GM19328 (cell line): Measurements from ENCODE around the gene CFAP77.

Experiments
- ATAC-seq: cut with Tn5 transposase; IDR thresholded peaks from one replicate; pipeline ENCODE4 v1.9.1; 2021; ENCODE audit warnings: mild to moderate bottlenecking, moderate library complexity; ENCODE audit not compliant: unreplicated experiment

Gene CFAP77

GRCh38 chr9:132447346-132447745 lies 37.3 kb downstream of the CFAP77 start:
- no peak for ATAC-seq

GRCh38 chr9:132447902-132448301 lies 37.9 kb downstream of the CFAP77 start:
- ATAC-seq, result no peak

- ATAC-seq, result no peak
Measured at GRCh38 chr9:132451276-132451675, 41.3 kb downstream of the CFAP77 start.

GRCh38 chr9:132456241-132456640 lies 46.2 kb downstream of the CFAP77 start:
- no peak for ATAC-seq

GRCh38 chr9:132457504-132458236 lies 47.7 kb downstream of the CFAP77 start:
- ATAC-seq, result no peak

- ATAC-seq, result no peak
Measured at GRCh38 chr9:132458432-132458831, 48.4 kb downstream of the CFAP77 start.

- ATAC-seq, result no peak
Measured at GRCh38 chr9:132459661-132460060, 49.6 kb downstream of the CFAP77 start.

GRCh38 chr9:132460240-132460639 lies 50.2 kb downstream of the CFAP77 start:
- no peak for ATAC-seq

GRCh38 chr9:132461281-132461896 lies 51.4 kb downstream of the CFAP77 start:
- no peak for ATAC-seq

- no peak for ATAC-seq
Measured at GRCh38 chr9:132461971-132462370, 52.0 kb downstream of the CFAP77 start.

GRCh38 chr9:132464547-132464946 lies 54.5 kb downstream of the CFAP77 start:
- no peak for ATAC-seq

GRCh38 chr9:132465131-132465635 lies 55.2 kb downstream of the CFAP77 start:
- no peak for ATAC-seq

GRCh38 chr9:132472199-132472598 lies 62.2 kb downstream of the CFAP77 start:
- ATAC-seq, result no peak

- ATAC-seq, result no peak
Measured at GRCh38 chr9:132472599-132472998, 62.6 kb downstream of the CFAP77 start.

- ATAC-seq, result no peak
Measured at GRCh38 chr9:132474253-132474652, 64.2 kb downstream of the CFAP77 start.

GRCh38 chr9:132478353-132479050 lies 68.5 kb downstream of the CFAP77 start:
- no peak for ATAC-seq

- ATAC-seq, result no peak
Measured at GRCh38 chr9:132479733-132480132, 69.7 kb downstream of the CFAP77 start.

- no peak for ATAC-seq
Measured at GRCh38 chr9:132481053-132481849, 71.2 kb downstream of the CFAP77 start.

- ATAC-seq, result no peak
Measured at GRCh38 chr9:132482196-132482813, 72.3 kb downstream of the CFAP77 start.

- ATAC-seq, result no peak
Measured at GRCh38 chr9:132485393-132485792, 75.4 kb downstream of the CFAP77 start.
